NCI-H2029 treated with DMSO at 0.1 percent for 48 hours (cell line): ENCODE measurements around the gene XAGE2.
"Not testable (repeated sequence)": the region's sequence is repeated elsewhere in the genome, so short reads cannot be mapped to it uniquely, and the experiment has no call there.

Experiments
- DNase-seq: peaks from one replicate; lab custom pipeline; 2025; lab: John Stamatoyannopoulos, UW

Gene XAGE2, protein sequence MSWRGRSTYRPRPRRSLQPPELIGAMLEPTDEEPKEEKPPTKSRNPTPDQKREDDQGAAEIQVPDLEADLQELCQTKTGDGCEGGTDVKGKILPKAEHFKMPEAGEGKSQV

GRCh38 chrX:52368368-52369055 is at the start of gene XAGE2:
Gene XAGE2, plus strand, starts transcription at chrX:52369021. Its CDS starts 994 bp downstream, at chrX:52370015.
- DNase-seq = no peak

DNA sequence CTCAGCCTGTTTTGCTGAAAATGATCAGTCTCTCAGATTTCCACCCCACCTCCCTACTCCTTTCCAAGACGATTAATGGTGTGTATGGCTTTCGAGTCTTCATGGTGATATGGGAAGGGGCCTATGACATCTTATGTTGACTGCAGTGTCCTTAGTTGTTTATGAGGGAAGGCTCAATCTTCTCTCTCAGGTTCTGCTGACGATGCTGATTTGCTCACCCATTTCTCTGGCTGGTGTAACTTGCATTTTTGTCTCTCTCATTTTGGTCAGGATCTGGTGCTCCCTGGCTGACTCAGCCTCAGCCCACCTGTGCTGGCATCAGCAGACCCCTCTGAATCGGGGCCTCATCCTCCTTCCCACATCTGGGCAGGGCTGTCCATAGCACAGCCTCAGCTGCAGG is 31.4 kb upstream of the XAGE2 start:
- no peak for DNase-seq

DNA sequence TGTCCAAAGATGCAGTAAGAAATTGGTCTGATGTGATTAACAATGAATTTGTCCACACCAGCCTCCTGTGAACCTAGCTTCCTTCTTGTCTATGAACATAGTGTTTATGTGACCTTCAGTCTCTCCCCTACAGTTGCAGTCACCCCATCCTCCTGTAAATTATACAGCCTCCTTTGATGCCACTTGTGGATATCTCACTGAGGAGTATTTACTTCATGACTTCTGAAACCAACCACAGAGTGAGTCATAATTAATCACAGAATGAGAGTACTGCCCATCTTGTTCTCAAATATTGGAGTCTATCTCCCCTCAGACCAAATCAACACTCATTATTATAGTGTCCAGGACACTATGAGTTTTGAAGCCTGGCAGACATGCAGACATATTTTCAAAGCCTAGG is 27.3 kb upstream of the XAGE2 start:
- no peak for DNase-seq

GRCh38 chrX:52343131-52343530 is 25.7 kb upstream of the XAGE2 start:
- not testable (repeated sequence) for DNase-seq

DNA sequence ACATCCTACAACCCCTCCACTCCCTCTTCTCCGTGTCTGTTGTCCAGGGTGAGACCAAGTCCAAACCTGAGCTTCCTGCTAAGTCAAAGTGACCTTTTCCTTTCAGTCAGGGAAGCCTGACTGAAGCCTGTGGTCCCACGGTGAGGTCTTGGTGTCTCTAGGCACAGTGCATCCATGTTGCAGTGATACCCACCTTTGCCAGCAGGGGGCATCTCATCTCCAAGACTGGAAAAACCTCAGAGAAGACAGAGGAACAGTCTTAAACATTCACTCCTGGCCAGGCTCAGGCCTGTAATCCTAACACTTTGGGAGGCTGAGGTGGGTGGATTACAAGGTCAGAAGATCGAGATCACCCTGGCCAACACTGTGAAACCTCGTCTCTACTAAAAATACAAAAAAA is 23.4 kb upstream of the XAGE2 start:
- not testable (repeated sequence) for DNase-seq

DNA sequence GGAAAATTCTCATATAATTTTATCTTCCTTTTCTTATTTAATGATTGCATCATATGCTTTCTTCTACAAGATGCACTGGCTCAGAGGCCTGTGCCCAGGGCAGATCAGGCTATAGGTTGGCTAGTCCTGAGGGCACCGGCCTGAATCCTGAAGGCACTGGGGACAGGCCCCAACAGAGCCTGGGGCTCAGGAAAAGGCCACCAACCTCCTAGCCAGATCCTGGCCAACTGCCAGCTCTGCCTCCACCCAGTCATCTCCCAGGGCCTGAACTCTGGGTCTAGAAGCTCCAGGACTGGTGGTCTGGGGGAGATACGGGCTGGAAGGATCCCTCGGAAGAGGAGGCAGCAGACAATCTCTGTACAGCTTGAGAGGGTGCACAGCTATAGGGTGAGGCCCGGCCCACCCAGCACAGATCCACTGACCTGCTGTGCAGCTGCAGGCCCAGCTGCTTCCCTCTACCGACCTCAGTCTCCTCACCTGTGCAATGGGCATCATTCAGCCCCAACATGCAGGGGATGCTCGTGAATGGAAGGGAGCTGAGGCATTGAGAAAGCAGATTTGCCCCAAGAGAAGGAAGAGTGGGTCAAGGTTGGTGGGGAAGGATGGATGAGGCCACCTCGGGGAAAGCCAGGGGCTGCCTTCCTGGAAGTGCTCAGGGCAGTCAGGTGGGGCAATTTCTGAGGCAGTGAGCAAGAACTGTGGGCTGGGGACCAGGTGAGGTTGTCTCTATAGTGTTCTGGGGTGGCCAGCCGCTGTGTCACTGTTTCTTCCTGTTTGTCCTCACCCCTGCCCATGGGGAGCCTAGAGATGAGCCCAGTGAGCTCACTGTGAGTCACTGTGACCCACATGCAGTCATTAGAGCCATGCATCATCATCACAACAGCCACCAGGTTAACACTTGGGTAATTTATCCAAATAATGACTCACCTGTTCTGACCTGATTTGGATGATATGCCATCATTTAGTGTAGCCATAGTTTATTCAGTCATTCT is 22.4 kb upstream of the XAGE2 start:
- DNase-seq = no peak

GRCh38 chrX:52349681-52350080 is 19.1 kb upstream of the XAGE2 start:
- DNase-seq = no peak

GRCh38 chrX:52352551-52352950 is 16.3 kb upstream of the XAGE2 start:
- DNase-seq = no peak

GRCh38 chrX:52353838-52354237 is 15.0 kb upstream of the XAGE2 start:
- DNase-seq = no peak

- no peak for DNase-seq
These were observed 13.7 kb upstream of the XAGE2 start for GRCh38 chrX:52355108-52355507.

DNA sequence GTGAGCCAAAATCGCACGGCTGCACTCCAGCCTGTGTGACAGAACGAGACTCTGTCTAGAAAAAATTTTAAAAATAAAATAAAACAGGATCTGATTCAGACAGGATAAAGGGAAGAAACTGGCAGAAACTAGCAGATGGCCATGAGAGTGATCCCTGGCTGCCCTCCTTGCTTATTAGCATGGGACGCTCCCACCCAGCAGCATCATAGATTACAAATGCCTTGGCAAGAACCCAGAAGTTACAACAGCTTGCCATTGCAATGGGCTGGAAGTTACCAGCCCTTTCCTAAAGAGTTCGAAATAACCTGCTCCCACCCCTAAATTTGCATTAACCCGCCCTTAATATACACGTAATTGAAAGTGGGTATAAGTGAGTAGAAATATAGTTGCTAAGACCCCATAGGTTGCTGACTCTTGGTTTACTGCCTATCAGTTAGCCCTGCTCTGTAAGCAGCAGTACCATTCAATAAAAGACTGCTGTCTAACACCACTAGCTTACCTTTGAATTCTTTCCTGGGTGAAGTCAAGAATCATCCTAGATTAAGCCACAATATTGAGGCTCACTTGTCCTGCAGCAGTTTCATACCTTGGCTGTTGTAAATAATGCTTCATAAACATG is 9.1 kb upstream of the XAGE2 start:
- no peak for DNase-seq

DNA sequence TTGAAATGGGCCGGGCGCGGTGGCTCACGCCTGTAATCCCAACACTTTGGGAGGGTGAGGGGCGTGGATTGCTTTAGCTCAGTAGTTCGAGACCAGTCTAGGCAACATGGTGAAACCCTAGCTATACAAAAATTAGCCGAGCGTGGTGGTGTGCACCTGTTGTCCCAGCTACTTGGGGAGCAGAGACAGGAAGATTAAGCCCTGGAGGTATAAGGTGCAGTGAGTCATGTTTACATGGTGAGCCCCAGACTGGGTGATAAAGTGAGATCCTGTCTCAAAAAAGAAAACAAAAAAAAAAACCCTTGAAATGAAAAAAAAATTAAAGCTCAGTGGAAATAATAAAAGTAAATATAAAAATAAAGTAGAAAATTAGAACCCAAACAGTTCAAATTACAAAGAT is 6.9 kb upstream of the XAGE2 start:
- DNase-seq = no peak

- DNase-seq = no peak
These were observed 5.5 kb upstream of the XAGE2 start for GRCh38 chrX:52363247-52363883.

DNA sequence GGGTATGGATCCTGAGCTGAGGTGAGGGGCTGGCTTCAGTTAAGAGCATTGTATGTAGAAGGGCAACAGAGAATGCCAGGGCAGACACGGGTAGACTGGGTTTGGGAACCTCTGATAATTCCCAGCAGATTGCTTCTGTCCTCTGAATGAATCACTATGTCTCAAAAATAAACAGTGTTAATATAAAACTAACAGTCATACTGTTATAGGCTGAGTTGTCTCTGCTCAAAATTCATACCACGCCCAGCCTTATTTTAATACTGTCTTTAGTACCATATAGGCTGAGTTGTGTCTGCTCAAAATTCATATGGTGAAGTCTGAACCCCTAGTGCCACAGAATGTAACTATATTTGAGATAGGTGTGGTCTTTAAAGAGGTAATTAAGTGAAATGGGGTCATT is 10.0 kb downstream of the XAGE2 start:
- no peak for DNase-seq

DNA sequence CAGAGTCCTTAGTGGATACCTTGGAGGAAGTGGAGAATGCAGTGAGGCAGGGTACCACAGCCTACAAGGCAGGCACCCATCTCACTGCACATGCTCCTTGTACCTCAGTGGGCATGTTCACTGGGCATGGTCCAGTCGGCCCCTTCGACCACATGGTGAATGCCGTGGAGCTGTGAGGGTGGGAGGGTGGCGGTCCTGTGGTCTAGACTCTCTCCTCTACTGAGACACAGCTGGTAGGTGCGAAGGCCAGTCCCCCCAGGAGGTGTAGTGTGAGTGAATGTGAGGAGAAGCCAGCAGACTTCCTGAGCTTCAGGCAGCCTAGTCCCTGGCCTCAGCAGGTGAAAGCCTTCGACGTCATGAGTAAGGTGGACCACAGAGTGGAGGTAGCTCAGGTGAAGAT is 12.2 kb downstream of the XAGE2 start:
- no peak for DNase-seq

- DNase-seq = no peak
These were observed 41.9 kb downstream of the XAGE2 start for GRCh38 chrX:52410439-52411394.

DNA sequence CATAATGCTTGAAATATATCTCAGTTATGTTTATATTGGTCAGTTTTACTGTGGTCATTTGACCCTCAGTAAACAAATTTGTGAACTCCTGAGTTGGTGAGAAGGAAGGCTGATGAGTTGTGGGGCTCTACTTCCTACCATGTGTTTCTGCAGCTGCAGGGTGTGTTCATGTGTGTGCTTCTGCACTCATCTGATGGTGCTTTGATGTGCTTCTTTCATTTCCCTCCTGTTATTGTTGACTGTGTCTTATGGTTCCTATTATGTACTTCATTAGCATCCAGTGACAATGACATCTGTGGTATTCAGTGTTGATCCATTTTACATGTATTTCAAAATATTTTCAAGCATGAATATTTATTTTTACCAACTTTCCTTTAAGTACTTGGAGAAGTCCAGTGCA is 46.5 kb downstream of the XAGE2 start:
- no peak for DNase-seq

DNA sequence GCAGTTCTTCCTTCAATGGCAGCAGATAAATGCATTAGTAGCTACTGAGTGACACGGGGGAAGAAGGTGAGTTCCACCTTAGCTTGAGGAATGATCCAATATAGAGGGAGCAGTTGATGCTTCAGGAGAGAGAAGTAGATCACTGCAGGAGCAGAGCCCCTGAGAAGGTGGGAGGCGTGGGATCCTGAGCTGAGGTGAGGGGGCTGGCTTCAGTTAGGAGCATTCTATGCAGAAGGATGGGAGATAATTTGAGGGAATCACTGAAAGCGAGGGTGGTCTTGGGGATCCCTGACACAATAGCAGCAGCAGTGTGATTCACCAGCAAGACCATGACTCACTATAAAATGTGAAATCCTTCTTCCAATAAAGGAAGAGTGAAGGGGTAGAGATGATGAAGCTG is 48.0 kb downstream of the XAGE2 start:
- no peak for DNase-seq

- no peak for DNase-seq
These were observed 52.1 kb downstream of the XAGE2 start for GRCh38 chrX:52420824-52421443.

- DNase-seq = no peak
These were observed 54.1 kb downstream of the XAGE2 start for GRCh38 chrX:52422884-52423283.
